ENCODE data around the gene PRCD.

The PRCD gene

GRCh38 chr17:76540381-76541300 is 797 bp downstream of the PRCD start:
- DNase-seq (ENCODE audit: low read depth), result no peak

- DNase-seq (ENCODE audit: low read depth), result no peak
Observed at GRCh38 chr17:76541739-76542454, 2.1 kb downstream of the PRCD start.

GRCh38 chr17:76542566-76542971 is 2.7 kb downstream of the PRCD start:
- DNase-seq (ENCODE audit: low read depth), result no peak

DNA sequence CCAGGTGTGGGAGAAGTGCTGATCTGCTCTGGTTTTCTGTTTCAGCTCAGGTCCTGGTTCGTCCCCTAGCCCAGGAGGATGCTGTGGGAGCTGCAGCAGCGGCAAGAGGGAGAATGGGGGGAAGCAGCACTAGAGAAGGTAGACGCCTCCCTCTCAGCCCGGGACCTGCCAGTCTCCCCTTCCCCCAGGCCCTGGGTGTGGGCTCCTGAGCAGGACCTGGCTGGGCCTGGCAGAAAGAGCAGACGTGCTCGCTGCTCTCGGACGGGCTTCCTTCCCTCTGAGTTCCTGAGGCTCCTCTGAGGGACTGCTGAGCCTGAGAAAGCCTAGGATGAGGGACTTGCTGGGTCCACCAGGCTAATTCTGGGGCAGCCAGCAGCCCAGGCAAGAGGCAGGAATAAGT is 3.1 kb downstream of the PRCD start:
- no peak for DNase-seq (ENCODE audit: low read depth)

DNA sequence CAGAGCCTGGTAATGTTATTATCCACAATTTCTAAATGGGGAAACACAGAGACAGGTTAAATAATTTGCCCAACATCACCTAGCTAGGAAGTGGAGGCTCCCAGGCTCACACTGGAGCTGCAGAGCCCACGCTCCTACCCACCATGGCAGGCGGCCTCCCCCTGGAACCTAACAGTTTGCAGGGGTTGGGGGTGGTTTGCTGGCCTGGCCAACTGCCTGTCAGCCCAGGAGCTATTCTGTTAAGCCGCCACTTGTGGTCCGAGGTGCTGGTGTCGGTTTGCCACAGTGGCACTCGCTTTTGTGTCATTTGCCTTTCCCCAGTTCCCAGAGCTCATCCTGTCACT is 3.6 kb downstream of the PRCD start:
- DNase-seq (ENCODE audit: low read depth), result no peak

- no peak for DNase-seq (ENCODE audit: low read depth)
Observed at GRCh38 chr17:76543826-76544545, 4.1 kb downstream of the PRCD start.

DNA sequence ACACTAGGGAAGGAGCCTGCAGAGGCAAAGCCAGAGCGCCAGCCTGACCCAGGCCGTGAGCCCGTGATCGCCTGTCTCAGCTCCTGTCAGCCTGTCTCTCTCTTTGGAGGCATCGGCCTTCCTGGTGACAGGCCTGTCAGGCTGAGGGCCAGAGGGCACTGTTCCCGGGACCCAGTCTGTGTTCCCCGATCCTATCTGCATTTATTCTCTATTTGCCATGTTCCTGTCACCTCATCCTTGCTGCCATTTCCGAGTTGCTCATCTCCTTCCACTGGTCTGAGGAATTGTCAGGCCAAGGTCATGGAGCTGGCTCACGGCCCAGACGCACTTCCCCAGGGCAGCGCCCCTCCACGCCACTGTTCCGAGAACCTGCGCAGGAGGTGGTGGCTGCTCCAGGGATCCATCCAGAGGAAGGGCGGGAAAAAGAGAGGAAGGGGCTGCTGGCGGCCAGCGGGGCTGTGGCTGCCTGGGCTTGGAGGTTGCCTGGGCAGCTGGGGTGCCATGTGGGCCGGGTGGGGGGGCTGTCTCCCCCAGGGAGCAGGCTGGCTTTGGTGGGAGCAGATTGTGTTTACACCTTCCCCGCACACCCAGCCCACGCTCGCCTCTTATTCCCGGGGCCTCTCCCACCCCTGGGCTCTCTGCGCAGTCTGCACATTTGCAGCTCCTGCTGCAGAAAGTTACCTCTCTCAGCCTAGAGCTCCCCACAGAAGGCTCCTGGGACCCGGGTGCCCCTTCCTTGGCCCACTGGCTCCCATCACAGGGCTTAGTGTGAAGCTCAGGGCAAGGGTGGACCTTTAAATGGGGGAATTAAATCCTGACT is 4.9 kb downstream of the PRCD start:
- DNase-seq (ENCODE audit: low read depth), result no peak

- no peak for DNase-seq (ENCODE audit: low read depth)
Observed at GRCh38 chr17:76545918-76546555, 6.2 kb downstream of the PRCD start.

DNA sequence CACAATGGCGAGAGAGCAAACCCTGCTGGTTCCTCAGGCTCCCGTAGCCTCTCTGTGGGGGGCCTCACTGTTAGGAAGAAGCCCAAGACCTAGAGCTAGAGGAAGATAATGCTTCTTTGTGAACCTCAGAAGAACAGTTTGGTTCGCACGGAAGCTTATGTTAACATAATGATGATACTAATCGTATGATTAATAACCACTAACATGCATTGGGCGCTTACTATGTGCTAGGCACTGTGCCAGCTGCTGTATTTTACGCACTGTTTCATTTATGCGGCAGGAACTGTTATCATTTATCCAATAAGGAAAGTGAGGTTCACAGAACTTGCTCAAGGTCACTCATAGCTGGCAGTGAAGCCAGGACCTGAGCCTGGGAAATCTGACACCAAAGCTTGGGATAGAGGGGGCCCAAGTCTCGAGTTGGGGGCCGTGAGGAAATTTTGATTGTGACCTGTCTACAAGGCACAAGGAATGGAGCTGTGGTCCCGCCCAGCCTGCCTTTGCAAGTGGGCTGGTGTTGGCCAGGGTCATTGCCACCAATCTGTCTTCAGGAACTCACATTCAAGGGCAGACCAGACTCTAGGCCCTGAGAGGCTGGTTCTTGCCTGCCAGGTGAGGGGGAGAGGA is 6.8 kb downstream of the PRCD start:
- no peak for DNase-seq (ENCODE audit: low read depth)

GRCh38 chr17:76547183-76547641 is 7.4 kb downstream of the PRCD start:
- peak; percentile 46 for DNase-seq (ENCODE audit: low read depth)

- DNase-seq (ENCODE audit: low read depth), result no peak
Observed at GRCh38 chr17:76547642-76548202, 7.9 kb downstream of the PRCD start.

GRCh38 chr17:76548378-76549214 is 8.8 kb downstream of the PRCD start:
- DNase-seq (ENCODE audit: low read depth), result no peak

DNA sequence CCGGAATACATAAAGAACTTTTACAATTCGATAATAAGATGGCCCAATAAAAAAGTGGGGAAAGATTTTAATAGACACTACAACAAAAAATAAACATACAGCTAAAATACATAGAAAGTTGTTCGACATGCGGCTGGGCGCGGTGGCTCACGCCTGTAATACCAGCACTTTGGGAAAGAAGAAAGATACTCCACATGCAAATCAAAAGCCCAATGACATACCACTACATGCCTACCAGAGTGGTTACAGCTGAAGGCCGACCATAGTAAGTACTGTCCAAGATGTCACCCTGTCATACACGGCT is 9.3 kb downstream of the PRCD start:
- DNase-seq (ENCODE audit: low read depth), result no peak

DNA sequence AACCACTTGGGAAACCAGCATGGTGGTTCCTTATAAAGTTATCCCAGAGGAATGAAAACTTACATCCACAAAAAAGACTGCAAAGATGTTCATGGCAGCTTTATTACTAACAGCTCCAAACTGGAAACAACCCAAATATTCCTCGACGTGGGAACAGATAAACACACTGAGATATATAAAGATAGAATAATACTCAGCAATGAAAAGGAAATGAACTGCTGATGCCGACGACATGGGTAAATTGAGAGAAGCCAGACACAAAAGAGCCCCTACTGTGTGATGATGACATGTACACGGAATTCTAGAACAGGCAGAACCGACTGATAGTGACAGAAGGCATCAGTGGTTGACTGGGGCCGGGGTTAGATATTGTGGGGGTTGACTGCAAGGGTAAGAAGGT is 9.7 kb downstream of the PRCD start:
- DNase-seq (ENCODE audit: low read depth), result no peak

GRCh38 chr17:76550712-76551615 is 11.1 kb downstream of the PRCD start:
- DNase-seq (ENCODE audit: low read depth), result no peak

DNA sequence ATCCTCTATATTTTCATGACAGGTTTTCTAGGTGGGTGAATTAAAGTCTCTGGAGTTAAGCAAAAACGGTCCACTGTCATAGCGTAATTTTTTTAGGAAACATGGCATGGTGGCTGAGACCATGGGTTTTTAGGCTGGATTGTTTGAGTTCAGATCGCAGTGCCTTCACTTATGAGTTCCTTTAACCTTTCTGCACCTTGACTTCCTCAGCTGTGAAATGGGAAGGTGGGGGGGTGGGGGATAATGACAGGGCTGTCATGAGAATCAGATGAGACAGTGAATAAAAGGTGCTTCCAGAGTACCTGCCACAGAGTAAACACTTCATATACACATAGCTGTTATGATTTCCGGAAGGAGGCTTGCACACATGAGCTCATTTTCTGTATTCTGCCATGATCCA is 11.8 kb downstream of the PRCD start:
- no peak for DNase-seq (ENCODE audit: low read depth)

DNA sequence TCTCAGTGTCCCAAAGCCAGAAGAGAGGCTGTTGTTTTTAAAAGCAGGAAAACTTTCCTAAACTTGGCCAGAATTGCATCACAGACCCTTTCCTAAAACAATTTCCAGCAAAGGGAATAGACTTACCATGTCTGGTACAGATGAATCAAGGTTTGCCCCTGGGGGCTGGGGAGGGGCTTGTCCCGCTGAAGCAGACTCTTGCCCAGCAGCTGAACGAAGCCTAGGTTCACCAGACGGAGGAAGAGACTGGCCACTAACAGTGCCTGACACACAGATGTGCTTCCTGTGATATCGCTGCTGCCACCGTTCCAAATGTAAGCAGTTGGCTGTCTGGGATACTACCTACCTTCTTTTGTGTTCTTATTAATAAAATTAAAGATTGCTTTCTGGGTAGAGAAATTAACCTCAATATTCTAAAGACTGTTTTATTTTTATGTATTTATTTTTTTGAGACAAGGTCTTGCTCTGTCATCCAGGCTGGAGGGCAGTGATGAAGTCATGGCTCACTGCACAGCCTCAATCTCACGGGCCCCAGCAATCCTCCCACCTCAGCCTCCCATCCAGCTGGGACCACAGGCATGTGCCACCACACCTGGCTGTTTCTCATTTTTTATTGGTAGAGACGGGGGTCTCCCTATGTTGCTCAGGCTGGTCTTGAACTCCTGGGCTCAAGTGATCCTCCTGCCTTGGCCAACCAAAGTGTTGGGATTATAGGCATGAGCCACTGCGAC is 13.5 kb downstream of the PRCD start:
- no peak for DNase-seq (ENCODE audit: low read depth)

DNA sequence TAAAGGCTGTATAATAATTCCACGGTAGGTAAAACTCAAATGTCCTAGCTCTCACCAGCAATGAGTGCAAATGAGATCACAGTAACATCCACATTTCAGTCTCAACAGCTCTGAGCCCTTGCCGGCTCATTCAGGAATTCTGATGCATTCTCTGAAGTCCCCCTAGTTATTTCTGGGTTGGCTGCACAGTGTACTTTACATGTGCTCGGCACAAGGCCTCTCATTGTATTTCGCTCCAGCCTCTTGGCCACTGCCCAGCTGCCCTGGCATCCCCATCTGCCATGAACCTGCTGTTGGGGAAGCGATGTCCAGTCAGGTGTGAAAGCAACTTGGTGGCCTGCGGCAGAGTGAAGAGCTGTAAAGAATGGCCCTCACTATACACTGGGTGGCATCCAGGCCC is 14.3 kb downstream of the PRCD start:
- DNase-seq (ENCODE audit: low read depth), result no peak
